ENCODE data around the gene FBXO22.

Gene FBXO22

GRCh38 chr15:75985971-75986370, 82.3 kb downstream of the FBXO22 start:
- TF ChIP-seq, protein P1, sequence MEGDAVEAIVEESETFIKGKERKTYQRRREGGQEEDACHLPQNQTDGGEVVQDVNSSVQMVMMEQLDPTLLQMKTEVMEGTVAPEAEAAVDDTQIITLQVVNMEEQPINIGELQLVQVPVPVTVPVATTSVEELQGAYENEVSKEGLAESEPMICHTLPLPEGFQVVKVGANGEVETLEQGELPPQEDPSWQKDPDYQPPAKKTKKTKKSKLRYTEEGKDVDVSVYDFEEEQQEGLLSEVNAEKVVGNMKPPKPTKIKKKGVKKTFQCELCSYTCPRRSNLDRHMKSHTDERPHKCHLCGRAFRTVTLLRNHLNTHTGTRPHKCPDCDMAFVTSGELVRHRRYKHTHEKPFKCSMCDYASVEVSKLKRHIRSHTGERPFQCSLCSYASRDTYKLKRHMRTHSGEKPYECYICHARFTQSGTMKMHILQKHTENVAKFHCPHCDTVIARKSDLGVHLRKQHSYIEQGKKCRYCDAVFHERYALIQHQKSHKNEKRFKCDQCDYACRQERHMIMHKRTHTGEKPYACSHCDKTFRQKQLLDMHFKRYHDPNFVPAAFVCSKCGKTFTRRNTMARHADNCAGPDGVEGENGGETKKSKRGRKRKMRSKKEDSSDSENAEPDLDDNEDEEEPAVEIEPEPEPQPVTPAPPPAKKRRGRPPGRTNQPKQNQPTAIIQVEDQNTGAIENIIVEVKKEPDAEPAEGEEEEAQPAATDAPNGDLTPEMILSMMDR (IDR thresholded peaks at IDR 0.05; ENCODE audit: poor library complexity, severe bottlenecking), result no peak
- ATAC-seq (ENCODE audit: low read depth), result no peak
- no peak overlapping the region for H3K4me3 ChIP-seq (ENCODE audit: severe bottlenecking)
- DNase-seq (ENCODE audit: low spot score), result no peak
- no peaks in the 10 kb centered on the region for H3K9me3 ChIP-seq (ENCODE audit: severe bottlenecking)
- no peak overlapping the region for H3K27ac ChIP-seq (ENCODE audit: poor library complexity, severe bottlenecking)
- H3K27me3 ChIP-seq (ENCODE audit: insufficient read depth, poor library complexity, severe bottlenecking), result no peaks in the 10 kb centered on the region
- no peaks in the 10 kb centered on the region for H3K4me1 ChIP-seq (ENCODE audit: insufficient read depth, poor library complexity, severe bottlenecking)
- no peaks in the 10 kb centered on the region for H3K36me3 ChIP-seq (ENCODE audit: low read depth)

DNA sequence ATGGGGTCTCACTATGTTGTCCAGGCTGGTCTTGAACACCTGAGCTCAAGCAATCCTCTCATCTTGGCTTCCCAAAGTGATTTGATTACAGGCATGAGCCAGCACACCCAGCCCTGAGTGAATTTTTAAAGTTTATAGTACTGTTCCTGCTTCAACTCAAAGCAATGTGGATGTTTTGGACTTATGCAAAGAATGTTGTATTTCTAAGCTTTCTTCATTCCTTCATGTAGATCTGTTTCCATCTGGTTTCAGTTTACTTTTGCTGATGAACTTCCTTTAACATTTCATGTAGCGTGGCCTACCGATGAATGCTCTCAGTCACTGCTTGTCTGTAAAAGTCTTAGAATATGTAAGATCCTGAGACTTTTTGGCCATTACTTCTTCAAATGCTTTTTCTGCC, 85.4 kb downstream of the FBXO22 start:
- H3K9me3 ChIP-seq (ENCODE audit: severe bottlenecking), result peaks cover 4% of the 10 kb centered on the region
- DNase-seq (ENCODE audit: low spot score) (no peak), ATAC-seq (ENCODE audit: low read depth) (no peak)
- no peaks in the 10 kb centered on the region for H3K4me1 ChIP-seq (ENCODE audit: insufficient read depth, poor library complexity, severe bottlenecking)
- no peak overlapping the region for H3K4me3 ChIP-seq (ENCODE audit: severe bottlenecking)
- H3K36me3 ChIP-seq (ENCODE audit: low read depth), result no peaks in the 10 kb centered on the region
- TF ChIP-seq, protein P1 (IDR thresholded peaks at IDR 0.05; ENCODE audit: poor library complexity, severe bottlenecking), result no peak
- no peak overlapping the region for H3K27ac ChIP-seq (ENCODE audit: poor library complexity, severe bottlenecking)
- H3K27me3 ChIP-seq (ENCODE audit: insufficient read depth, poor library complexity, severe bottlenecking), result no peaks in the 10 kb centered on the region

DNA sequence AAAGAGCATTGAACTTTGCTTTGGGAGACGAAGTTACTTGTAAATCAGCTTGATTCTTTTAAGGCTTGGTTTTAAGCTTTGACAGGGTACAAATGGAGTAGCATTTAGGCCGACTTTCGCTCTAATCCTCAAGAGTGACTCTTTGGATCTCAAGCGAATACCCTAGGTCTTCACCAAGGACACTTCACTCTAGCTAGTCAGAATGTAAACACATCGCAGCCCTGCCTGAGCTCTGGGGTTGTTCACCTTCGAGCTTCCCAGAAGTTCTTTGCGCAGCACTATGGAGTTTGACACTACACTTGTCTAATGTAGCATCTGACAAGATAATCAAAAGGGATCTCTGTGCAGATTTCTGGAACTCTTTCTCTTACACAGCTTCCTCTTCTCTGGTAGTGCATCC, 86.2 kb downstream of the FBXO22 start:
- H3K9me3 ChIP-seq (ENCODE audit: severe bottlenecking), result peaks cover 4% of the 10 kb centered on the region
- H3K4me1 ChIP-seq (ENCODE audit: insufficient read depth, poor library complexity, severe bottlenecking), result no peaks in the 10 kb centered on the region
- H3K36me3 ChIP-seq (ENCODE audit: low read depth), result no peaks in the 10 kb centered on the region
- H3K4me3 ChIP-seq (ENCODE audit: severe bottlenecking), result no peak overlapping the region
- H3K27ac ChIP-seq (ENCODE audit: poor library complexity, severe bottlenecking), result no peak overlapping the region
- TF ChIP-seq, protein P1 (IDR thresholded peaks at IDR 0.05; ENCODE audit: poor library complexity, severe bottlenecking), result no peak
- DNase-seq (ENCODE audit: low spot score) (no peak), ATAC-seq (ENCODE audit: low read depth) (no peak)
- H3K27me3 ChIP-seq (ENCODE audit: insufficient read depth, poor library complexity, severe bottlenecking), result no peaks in the 10 kb centered on the region

Measured in RWPE2 (cell line).